HG03432 (cell line): ENCODE results near the gene PIGC.

Source experiments
- ATAC-seq: cut with Tn5 transposase; IDR thresholded peaks from one replicate; pipeline ENCODE4 v1.9.1; 2021; ENCODE audit warnings: mild to moderate bottlenecking, moderate library complexity; ENCODE audit not compliant: unreplicated experiment

Gene PIGC

GRCh38 chr1:172443666-172444453 lies at the start of gene PIGC:
PIGC (minus strand) TSS chr1:172444069; CDS start chr1:172442622, 1,447 bp downstream.
- peak; percentile 100 for ATAC-seq

DNA sequence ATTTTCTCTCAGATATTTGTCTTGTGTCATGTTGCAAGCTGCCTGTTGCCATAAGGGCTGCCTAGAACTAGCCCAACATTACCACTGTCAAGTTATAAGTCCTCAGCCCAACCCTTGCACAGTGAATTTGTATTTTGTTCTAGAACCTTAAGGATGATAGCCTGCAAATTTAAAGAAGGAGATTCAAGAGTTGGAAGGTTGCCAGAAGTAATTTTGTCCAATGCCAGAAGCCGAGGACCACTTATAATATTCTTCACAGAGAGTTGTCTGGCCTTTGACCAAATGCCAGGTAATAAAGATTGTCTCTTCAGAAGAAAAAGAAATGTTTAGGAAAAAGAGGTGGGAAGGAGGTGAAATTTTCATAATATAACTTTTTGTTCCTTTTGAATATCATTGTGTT lies 48.6 kb upstream of the PIGC start:
- ATAC-seq = no peak

GRCh38 chr1:172489847-172490246 lies 46.0 kb upstream of the PIGC start:
- no peak for ATAC-seq

- no peak for ATAC-seq
Measured at GRCh38 chr1:172488393-172488792, 44.5 kb upstream of the PIGC start.

GRCh38 chr1:172487550-172487949 lies 43.7 kb upstream of the PIGC start:
- ATAC-seq = no peak

DNA sequence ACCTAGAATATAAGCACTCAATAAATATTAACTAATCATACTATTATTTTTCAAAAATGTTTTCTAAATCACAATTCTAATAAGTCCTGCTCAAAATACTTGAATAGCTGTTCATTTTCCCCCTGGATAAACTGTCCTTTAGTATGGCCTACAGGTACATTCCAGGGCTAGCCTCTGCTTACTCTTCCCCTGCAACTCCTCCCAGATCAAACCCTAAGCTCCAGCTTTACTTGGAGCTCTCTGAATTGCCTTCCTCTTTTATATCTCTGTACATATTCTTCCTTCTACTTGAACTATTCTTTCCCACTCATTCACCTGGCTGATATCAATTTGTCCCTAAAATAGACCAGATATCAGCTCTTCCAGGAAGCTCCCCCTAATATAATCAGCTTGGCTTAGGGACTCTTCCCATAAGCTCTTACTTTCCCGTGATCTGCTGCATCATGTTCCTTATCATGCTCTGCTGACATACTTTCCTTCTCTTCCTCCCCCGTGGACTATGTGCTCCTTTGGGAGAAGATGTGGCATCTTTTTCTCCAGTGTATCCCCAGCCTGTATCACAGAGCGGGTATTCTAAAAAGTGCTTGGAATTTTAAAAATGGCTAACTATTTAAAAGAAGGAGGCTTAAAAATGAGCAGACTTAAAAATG lies 43.1 kb upstream of the PIGC start:
- ATAC-seq = no peak

DNA sequence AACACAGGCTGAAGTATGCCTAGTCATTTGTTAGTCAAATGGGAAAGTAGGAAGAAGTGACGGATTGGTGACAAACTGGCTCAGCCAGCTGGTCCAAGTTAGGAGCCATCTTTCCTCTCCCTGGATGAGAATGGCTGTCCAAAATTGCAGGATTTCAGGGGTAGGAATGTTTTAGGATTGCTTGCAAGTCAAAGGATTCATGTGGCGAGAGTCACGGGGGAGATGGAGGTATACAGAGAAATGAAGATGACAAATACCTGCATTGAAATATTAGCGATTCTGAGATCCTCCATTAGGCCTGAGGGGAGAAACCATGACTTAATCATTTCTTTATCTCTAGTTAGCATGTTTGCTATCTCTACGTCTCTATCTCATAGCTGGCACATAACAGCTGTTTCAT lies 41.8 kb upstream of the PIGC start:
- ATAC-seq = no peak

GRCh38 chr1:172484252-172484651 lies 40.4 kb upstream of the PIGC start:
- ATAC-seq = no peak

GRCh38 chr1:172483448-172483847 lies 39.6 kb upstream of the PIGC start:
- no peak for ATAC-seq

DNA sequence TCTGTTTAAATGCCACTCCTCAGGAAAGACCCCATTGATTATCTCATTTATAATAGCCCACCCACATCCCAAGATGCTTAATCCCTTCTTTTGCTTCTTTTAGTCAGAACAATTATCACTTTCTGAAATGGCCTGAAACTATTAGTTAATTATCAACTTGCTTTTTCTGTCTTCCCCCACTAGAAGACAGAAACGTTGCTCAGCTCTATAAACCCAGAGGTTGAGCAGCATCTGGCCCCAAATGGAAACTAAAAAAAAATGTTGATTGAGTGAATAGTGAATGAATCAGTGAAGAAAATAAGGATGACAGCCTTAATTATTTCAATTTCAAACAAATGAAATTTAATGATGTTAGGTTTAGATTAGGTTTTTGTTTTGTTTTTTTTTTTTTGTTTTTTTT lies 38.2 kb upstream of the PIGC start:
- peak; percentile 44 for ATAC-seq

DNA sequence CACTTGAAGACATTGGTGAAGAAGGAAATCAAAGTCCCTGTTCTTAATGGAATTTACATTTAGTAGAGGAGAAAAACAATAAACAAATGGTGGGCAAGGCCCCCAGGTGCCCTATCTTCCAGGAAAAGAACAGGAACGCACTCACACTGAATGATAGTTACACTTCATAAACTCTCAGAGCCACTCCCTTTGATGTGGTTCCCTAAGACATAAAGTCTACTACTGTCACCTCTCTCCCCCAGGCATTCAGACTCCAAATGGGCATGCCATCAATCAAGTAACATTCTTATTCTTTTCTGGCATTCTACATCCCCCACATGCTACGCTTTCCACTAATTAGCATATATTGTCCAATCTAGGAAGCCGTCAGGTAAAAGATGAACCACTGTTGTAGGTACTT lies 36.6 kb upstream of the PIGC start:
- ATAC-seq = no peak

GRCh38 chr1:172478485-172478884 lies 34.6 kb upstream of the PIGC start:
- no peak for ATAC-seq

DNA sequence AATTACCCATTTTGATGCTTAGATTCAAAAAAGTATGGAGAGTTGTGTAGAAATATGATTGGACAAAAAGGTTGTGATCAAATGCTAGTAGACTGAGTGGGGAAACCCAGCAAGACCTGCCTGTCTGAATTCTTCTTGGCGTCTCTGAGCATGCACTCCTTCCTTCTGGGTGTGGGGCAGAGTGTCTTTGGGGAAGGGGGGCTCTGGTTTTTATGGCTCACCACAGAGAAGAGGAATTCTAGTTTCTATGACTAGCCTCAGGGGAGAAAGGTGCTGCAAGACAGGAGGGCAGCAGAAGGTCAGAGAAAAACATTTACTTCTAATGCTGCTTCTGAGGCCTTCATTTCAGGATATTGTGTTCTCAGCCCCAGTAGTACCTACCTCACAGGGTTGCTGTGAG lies 33.9 kb upstream of the PIGC start:
- ATAC-seq = no peak

GRCh38 chr1:172477216-172477615 lies 33.3 kb upstream of the PIGC start:
- ATAC-seq = no peak

DNA sequence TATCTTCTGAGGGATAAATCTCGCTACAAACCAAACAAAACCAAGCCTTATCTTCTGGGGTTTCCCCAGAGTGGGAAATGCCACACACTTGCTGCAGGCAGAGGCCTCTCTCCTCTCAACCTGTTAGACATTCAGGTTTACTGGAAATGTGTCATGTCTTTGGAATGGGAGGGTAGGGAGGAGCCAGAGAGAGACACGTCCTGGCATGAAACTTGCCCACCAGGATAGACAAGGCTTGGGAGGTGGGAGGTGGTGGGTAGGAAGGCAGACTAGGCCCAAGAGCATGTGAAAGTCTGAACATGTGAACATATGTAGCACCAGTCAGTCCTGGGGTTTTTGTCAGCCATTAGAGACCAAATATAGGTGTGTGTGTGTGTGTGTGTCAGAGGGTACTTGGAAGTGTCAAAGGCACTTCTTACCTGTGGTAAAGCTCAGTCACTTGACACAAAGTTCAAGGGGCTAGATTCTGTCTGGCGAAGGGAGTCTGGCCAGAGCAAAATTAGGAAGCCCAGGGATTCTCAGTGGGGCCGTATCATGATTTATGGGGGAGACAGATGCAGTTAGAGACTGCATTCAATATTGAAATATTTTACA lies 32.4 kb upstream of the PIGC start:
- no peak for ATAC-seq

DNA sequence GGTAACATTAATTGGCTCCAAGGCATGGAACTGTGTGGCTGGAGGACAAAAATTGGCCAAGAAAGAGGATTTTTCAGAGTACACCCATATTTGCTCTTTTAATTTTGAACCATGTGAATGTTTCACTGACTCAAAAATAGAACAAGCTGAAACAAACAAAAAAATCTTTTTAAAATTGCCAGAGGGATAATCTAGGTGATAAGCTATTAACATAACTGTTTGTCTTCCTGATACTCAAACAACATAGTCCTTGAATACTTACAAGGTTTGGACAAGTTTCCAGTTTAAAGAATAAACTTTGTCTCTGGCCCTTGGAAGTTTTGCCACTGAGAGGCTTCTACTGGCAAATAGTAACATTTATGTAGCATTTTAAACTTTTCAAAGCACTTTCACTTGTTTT lies 30.0 kb upstream of the PIGC start:
- ATAC-seq = no peak

DNA sequence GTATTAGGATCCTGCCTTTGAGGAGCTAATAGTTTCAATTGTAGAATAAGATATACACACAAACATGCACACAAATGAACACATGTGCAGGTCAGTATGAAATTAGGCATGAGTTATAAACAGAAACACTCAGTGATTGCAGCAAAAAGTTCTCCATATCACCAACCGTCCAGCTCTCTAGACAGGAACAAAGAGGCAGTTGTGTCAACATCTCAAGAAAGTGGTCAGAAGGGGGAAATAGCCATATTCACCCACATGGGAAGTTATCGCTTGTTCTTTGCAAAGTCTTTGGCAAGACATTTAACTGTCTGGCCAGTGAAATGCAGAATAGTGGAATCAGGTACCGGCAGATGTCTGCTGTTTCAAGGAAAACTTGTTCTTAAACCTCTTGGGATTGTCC lies 29.4 kb upstream of the PIGC start:
- no peak for ATAC-seq

DNA sequence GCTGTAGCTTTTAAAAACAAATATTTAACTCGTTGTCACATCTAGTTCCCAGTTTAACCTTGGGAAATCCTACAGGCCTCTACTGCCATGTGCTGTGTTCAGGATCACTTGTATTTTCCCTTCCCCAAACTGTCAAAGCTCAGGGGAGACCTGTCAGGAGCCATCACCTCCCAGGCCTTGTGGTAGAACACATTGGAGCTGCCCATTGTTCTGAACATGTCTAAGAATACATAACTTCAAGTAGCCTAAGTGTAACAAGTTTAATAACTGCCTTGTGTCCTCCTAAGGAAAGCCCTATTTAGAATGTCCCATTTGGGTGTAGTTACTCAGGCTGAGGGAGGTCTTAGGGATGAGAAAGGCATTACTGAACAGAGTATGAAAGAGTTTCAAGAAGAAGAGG lies 28.6 kb upstream of the PIGC start:
- no peak for ATAC-seq

DNA sequence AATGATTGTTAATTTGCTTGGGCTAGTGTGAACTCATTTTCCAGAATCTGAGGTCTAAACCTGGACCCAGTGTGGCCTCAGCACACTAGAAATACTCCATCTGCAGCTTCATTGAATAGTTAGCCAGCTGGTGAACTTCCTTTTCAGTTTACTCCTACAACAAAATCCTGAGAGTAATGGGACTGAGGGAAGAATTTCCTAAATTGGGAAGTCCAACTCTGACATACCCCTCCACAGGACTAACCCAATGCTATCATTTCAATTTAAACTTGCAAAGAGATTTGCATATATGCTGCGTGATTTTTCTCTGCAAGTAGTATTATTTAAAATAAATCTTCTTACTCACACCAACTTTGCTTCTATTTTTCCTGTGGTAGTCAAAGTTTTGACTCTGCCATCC lies 27.8 kb upstream of the PIGC start:
- ATAC-seq = no peak

DNA sequence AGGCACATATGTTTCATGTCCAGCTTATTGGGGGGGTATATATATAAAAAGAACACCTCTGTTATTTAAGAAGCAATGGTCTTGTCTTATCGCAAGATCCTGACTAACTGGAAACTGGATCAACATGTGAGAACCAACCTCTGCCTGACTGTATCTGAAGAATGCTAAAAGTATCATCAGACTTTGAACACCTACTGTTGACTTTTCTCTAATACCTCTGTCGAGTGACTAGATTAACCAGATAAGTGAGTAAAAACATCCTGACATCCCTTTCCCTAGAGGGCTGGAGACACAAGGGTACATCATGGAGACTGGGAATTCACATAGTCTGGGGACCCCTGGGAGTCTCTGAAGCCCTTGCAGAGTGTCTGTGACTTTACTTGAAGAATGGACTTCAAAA lies 26.3 kb upstream of the PIGC start:
- no peak for ATAC-seq

- ATAC-seq = no peak
Measured at GRCh38 chr1:172469717-172470116, 25.8 kb upstream of the PIGC start.

DNA sequence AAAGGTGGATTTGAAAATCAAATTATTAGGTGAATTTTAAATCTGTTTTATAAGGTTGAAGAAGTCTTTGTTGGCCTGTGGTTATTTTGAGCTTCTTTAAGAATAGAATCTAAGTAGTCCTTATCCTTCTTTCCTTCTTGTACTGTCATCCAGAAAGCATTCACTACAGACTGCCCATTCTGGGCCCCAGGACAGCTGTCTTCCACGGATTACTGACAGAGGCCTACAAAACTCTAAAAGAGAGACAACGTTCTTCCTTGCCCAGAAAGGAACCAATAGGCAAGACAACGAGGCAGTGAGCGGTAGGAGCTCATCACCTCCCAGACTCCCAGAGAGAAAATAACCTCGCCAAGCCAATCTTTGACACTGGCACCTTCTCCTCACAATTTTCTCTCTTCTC lies 24.4 kb upstream of the PIGC start:
- ATAC-seq = no peak
